ENCODE measurements around the gene PGM1.

The PGM1 gene

GRCh38 chr1:63633281-63633680 is 40.1 kb downstream of the PGM1 start:
- DNase-seq (ENCODE audit: low spot score) = no peak

DNA sequence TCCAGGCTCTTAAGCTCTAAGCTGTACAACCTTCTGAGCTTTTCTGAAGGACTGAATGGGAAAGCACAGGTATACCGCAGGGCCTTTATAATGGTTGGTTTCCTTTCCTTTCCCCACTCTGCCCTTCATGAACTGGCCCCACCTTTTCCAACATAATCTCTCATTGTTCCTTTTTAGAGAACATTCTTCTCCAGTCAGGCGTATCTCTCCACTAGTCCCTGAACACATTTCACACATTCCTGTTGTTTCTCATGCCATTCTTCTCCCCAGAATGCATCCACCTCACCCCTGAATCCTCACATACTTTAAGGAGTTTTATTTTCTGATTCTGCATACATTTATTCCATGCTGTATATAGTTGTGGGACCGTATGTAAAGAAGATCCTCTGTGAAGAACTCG is 41.3 kb downstream of the PGM1 start:
- DNase-seq (ENCODE audit: low spot score) = no peak

GRCh38 chr1:63635681-63636080 is 42.5 kb downstream of the PGM1 start:
- no peak for DNase-seq (ENCODE audit: low spot score)

DNA sequence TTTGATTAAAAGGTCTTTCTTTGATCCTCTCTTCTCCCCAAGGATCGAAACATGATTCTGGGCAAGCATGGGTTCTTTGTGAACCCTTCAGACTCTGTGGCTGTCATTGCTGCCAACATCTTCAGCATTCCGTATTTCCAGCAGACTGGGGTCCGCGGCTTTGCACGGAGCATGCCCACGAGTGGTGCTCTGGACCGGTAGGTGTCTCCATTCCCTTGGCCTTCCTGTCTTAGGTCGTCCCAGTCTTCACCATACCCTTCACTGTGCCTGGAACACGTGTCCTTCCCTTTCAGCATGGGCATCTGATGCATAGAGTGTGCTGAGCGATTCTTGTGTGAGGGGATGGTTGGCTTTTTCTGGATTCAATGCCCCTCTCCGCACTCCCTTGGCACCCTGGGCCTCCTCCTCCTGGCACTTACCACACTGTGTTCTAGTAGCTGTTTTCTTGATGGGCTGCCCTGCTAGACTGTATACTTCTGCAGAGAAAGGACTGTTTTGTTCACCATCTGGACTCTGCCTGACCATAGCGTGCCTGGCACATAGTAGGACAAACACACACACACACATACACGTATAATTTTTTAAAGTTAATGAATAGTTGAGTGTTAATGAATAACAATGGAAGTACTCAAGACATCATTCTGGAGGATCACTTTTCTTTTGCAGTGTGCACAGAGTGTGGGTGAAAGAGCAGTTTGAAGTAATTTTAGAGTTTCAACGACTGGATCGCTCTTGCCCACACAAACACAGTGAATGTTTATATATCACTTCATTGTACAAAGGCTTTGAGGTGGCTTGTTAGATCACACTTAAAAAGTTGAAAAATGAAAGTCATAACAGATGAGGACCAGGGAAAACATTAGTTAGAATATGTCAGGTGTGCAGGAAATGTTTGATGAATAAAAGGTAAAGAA is 43.2 kb downstream of the PGM1 start:
- DNase-seq (ENCODE audit: low spot score) = no peak

DNA sequence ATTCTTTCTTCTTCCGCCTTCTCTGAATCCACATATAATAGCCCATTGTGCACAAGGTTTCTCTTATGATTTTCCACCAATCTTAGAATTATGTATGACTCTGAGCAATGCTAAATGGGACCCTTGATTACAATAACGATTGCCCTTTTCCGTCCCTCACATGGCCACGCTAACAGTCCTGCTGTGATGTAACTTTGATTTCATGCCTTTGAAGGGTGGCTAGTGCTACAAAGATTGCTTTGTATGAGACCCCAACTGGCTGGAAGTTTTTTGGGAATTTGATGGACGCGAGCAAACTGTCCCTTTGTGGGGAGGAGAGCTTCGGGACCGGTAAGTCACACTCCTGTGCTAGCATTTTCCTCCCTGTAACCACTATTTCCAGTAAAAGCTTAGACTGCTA is 45.3 kb downstream of the PGM1 start:
- no peak for DNase-seq (ENCODE audit: low spot score)

DNA sequence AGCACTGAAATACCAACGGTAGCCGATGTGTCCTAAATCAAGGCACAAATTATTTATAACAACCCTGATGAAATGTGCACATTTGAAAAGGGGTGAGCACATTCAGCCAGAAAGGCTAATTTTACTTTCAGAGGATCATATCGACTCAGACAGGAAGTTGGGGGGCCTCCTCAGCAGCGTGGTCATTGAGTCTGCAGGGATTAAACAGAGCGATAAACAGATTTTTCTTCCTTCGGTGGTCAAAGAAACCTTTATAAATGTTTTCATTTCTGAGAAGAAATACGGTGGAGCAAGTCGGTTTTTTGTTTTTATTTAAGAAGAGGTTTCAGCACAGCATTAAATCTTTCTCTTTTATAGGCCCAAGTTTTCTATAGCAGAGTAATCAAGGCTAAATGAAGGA is 45.7 kb downstream of the PGM1 start:
- no peak for DNase-seq (ENCODE audit: low spot score)

DNA sequence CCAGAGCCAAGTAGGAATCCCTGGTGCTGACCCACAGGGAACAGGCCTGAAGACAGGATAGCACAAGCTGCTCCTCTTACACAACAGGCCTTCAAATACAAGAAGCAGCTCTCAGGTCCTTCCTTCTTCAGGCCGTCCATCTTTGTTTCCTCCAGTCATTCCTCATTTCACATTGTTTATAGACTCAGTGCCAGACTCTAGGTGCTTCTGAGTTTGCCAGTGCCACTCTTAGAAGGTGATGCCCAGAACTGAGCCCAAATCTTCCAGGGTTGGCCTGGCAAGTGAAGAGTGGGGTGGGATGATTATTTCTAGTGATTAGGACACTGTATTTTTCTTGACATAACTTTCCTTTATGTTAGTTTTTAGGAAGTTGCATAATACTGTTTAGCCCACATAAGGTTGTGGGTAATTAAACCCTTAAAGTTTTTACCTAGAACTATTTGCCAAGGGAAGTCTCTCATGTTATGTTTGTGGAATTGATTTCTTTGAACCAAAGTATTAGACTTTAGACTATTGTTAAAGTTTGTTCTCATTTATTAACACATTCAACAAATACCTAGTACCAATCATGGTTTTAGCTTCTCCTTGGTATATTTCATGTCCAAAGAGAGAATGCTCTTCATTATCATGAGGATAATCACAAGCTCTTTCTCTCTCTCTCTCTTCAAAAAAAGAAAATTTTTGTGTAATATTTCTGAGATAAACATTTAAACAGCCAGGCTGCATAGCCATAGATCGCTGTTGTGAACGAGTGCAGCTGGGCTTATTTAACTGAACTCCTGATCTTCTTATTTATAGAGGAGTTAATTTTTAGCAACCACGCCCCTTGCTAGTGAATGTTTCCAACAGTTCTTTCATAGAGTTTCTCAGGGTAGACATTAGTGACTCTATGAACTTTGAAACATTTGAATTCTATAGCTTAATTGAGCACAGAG is 47.7 kb downstream of the PGM1 start:
- no peak for DNase-seq (ENCODE audit: low spot score)

DNA sequence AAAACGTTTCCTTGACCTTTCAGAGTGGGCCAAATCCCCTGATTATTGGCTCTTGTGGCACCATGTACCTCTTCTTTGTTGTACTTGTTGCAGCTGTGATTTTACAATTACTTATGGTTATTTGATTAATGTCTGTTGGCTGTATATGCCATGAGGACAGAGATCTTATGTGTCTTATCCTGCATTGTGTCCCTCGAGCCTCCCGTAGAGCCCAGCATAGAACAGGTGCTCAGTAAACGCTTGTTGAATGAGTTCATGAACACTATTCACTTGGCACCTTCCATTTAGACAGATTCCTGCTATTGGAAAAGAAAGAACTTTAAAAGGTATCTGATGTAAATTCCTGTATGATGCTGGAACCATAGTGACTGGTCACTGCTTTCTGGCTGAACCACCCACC is 48.4 kb downstream of the PGM1 start:
- DNase-seq (ENCODE audit: low spot score) = no peak

DNA sequence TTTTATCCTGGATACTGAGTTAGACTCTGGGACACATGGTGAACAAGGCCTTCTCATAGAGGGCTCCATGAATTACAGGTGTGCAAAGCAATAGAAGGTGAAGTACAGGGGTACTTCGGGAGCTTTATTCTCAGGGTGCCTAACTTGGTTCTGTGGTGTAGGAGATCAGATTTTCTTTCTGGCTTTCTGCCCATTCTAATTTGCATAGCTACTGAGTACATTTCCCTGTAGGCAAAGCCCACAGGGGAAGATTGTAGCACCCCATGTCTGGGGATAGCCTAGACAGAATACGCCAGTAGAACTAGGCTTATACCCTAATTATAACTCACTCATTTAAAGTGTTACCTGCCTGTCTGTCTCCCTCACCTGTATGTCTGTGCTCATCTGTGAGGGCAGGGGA is 49.7 kb downstream of the PGM1 start:
- no peak for DNase-seq (ENCODE audit: low spot score)

- DNase-seq (ENCODE audit: low spot score) = no peak
These were observed 50.3 kb downstream of the PGM1 start for GRCh38 chr1:63643517-63643916.

DNA sequence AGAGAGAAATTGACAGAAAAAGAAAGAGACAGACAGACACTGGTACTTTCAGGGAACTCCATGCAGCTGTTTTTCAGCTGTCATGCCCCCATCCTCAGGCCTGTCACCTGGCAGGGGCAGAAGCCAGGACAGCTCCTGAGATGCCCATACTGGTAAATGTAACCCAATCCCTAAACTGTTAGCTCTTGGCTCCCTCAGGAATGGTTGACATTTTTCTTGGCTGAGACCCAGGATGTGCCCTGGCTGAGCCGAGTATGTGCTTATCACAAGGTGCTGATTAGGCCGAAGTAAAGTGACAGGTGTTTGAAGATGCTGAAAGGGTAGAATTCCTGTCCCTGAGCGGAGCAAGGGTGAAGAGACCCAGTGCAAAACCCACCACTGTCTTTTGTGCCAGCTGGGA is 50.7 kb downstream of the PGM1 start:
- DNase-seq (ENCODE audit: low spot score) = no peak

GRCh38 chr1:63645317-63645716 is 52.1 kb downstream of the PGM1 start:
- DNase-seq (ENCODE audit: low spot score) = no peak

DNA sequence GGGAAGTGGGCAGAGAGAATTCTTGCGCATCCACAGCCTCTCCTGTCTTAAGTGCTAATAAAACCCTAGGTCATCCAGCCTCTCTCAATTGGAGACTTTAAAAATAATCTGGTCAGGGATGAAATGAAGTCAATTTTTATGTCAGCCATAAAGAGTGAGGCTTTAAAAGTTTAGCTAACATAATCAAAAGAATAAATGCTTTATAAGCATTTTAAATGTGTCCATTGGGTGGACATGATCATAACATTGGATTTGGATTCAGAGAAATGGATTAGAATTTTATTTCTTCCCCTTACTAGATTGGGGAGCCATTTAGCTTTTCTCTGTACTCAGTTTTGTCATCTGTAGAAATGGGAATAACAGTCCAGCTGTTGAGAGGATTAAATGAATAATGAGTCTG is 55.5 kb downstream of the PGM1 start:
- no peak for DNase-seq (ENCODE audit: low spot score)

DNA sequence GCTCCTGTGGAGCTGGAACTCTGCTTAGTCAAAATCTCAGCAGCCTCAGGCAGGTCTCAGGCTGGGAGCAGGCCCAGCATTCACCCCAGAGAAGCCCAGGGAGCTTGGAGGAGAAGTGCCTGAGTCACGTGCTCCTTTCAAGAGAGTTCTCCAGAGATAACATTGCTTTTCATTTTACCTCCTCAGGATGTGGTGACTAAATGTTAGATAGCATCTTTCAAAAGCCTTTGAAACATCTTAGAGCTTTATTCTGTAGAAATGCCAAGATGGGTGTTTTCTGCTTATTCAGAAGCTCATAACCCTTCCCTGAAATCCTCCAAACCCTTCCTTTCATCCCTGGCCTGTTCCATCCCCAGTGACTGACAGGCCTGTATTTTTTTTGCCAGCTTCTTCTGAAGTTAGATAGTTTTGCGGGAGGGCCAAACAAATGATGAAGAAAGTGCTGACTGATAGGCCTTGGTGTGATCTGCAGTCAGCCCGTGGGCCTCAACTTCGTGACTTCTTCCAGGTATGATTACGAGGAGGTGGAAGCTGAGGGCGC is 58.0 kb downstream of the PGM1 start:
- DNase-seq (ENCODE audit: low spot score) = no peak

- DNase-seq (ENCODE audit: low spot score) = no peak
These were observed 60.8 kb downstream of the PGM1 start for GRCh38 chr1:63653976-63654375.

DNA sequence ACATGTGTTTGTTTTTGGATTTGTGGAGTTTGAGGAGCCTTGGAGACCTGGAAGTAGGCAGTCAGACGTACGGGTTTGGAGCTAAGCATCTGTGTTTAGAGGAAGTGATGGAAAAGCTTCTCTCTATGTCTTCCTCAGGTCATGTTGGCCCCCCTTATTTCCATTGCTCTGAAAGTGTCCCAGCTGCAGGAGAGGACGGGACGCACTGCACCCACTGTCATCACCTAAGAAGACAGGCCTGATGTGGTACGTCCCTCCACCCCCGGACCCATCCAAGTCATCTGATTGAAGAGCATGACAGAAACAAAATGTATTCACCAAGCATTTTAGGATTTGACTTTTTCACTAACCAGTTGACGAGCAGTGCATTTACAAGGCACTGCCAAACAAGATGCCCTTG is 66.2 kb downstream of the PGM1 start:
- no peak for DNase-seq (ENCODE audit: low spot score)

- DNase-seq (ENCODE audit: low spot score) = no peak
These were observed 69.0 kb downstream of the PGM1 start for GRCh38 chr1:63662056-63662836.

- DNase-seq (ENCODE audit: low spot score) = no peak
These were observed 69.6 kb downstream of the PGM1 start for GRCh38 chr1:63662841-63663240.

- DNase-seq (ENCODE audit: low spot score) = no peak
These were observed 70.1 kb downstream of the PGM1 start for GRCh38 chr1:63663301-63663700.

GRCh38 chr1:63663873-63664272 is 70.7 kb downstream of the PGM1 start:
- no peak for DNase-seq (ENCODE audit: low spot score)

DNA sequence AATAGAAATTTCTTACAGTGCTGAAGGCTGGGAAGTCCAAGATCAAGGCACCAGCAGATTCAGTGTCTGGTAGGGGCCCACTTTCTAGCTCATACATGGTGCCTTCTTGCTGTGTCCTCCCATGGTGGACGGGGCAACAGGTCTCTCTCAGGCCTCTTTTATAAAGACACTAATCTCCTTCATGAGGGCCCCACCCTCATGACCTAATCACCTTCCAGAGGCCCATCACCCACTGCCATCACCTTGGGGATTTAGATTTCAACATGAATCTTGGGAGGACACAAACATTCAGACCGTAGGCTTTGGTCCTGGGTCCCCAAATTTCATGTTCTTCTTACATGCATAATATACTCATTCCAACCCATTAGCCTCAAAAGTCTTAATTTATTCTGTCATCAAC is 71.5 kb downstream of the PGM1 start:
- no peak for DNase-seq (ENCODE audit: low spot score)

DNA sequence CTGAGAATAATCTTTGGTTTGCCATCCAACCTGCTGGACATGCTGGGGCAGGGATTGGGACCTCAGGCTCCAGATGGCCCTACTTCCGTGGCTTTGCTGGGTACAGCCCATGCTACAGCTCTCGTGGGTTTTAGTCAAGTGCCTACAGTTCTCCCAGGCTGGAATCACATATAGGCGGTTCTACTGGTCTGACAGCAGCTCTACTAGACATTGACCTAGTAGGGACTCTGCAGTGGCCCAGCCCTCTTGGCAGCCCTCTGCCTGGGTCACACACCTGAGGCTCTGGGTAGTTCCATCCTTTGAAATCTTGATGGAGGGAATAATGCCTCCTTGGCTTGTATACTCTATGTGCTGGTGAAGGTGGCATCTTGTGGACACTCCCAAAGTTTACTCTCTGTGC is 72.2 kb downstream of the PGM1 start:
- DNase-seq (ENCODE audit: low spot score) = no peak

All from HuH-7.5 (cell line).